Liver (tissue), 9 donors: ENCODE results near the gene FBXO8. TPM values are rescaled to one million over a fixed set of nuclear protein-coding genes. Genes with fewer than 3 reads are reported as not detected.

Source experiments
- DNase-seq: peaks from one replicate; pipeline ENCODE4 v3.0.0-alpha.2; 2017; ENCODE audit warnings: low spot score
- H3K27ac ChIP-seq, 2 donors: one replicate each; pipeline ENCODE4 v1.7.0; 2013; ENCODE audit warnings: inconsistent platforms in 2 of 2, low read length in 2 of 2, control low read depth in 1 of 2, low read depth in 1 of 2, mild to moderate bottlenecking in 1 of 2
- H3K27me3 ChIP-seq, 4 donors: one replicate each; pipeline versions ENCODE4 v1.6.1 to v1.7.0; 2013; ENCODE audit warnings: low read length in 3 of 4, inconsistent platforms in 1 of 4, mild to moderate bottlenecking in 1 of 4, moderate library complexity in 1 of 4; ENCODE audit not compliant: control insufficient read depth in 4 of 4, insufficient read depth in 4 of 4
- H3K36me3 ChIP-seq, 4 donors: one replicate each; pipeline versions ENCODE4 v1.6.1 to v1.7.0; 2013; ENCODE audit warnings: low read length in 3 of 4, mild to moderate bottlenecking in 3 of 4, low read depth in 1 of 4, moderate library complexity in 1 of 4; ENCODE audit not compliant: control insufficient read depth in 4 of 4, insufficient read depth in 3 of 4
- H3K4me1 ChIP-seq, 4 donors: one replicate each; pipeline versions ENCODE4 v1.6.1 to v1.7.0; 2013; ENCODE audit warnings: low read length in 3 of 4, mild to moderate bottlenecking in 3 of 4, moderate library complexity in 1 of 4; ENCODE audit not compliant: control insufficient read depth in 4 of 4, insufficient read depth in 4 of 4
- H3K4me3 ChIP-seq, 3 donors: one replicate each; pipeline versions ENCODE4 v1.6.1 to v1.7.0; 2013; ENCODE audit warnings: low read length in 3 of 3, control low read depth in 1 of 3, low read depth in 1 of 3, mild to moderate bottlenecking in 1 of 3
- H3K9ac ChIP-seq, 2 donors: one replicate each; pipeline ENCODE4 v1.7.0; 2013; ENCODE audit warnings: low read length in 2 of 2, mild to moderate bottlenecking in 2 of 2, moderate library complexity in 2 of 2, control low read depth in 1 of 2, low read depth in 1 of 2
- H3K9me3 ChIP-seq, 4 donors: one replicate each; pipeline versions ENCODE4 v1.6.1 to v1.7.0; 2013; ENCODE audit warnings: low read length in 3 of 4; ENCODE audit not compliant: control insufficient read depth in 4 of 4
- EGR1 ChIP-seq, 2 donors: IDR thresholded peaks; 2 replicates each; pipeline ENCODE4 v1.6.1; 2016 to 2018; ENCODE audit warnings: antibody characterized with exemption in 2 of 2, low read depth in 2 of 2
- FOXA1 ChIP-seq: IDR thresholded peaks from 2 replicates; pipeline ENCODE4 v1.6.1; 2016; ENCODE audit warnings: antibody characterized with exemption
- FOXA2 ChIP-seq: IDR thresholded peaks from 2 replicates; pipeline ENCODE4 v1.6.1; 2016; ENCODE audit warnings: antibody characterized with exemption
- GABPA ChIP-seq, 2 donors: IDR thresholded peaks in 1 of 2; conservative IDR thresholded peaks in 1 of 2; 2 replicates each; pipeline ENCODE4 v1.6.1; 2016; ENCODE audit warnings: antibody characterized with exemption in 2 of 2, mild to moderate bottlenecking in 1 of 2, moderate library complexity in 1 of 2
- HNF4A ChIP-seq, 2 donors: conservative IDR thresholded peaks; 2 replicates each; pipeline ENCODE4 v1.6.1; 2016; ENCODE audit warnings: antibody characterized with exemption in 2 of 2, mild to moderate bottlenecking in 2 of 2
- HNF4G ChIP-seq: IDR thresholded peaks from 2 replicates; pipeline ENCODE4 v1.6.1; 2016; ENCODE audit warnings: antibody characterized with exemption
- JUND ChIP-seq, 2 donors: IDR thresholded peaks; 2 replicates each; pipeline ENCODE4 v1.6.1; 2016; ENCODE audit warnings: antibody characterized with exemption in 2 of 2
- NR2F2 ChIP-seq: IDR thresholded peaks from 2 replicates; pipeline ENCODE4 v1.6.1; 2016; ENCODE audit warnings: antibody characterized with exemption
- RAD21 ChIP-seq, 2 donors: IDR thresholded peaks; 2 replicates each; pipeline ENCODE4 v1.6.1; 2016; ENCODE audit warnings: antibody characterized with exemption in 2 of 2, mild to moderate bottlenecking in 2 of 2
- RXRA ChIP-seq, 2 donors: IDR thresholded peaks; 2 replicates each; pipeline ENCODE4 v1.6.1; 2017 to 2018; ENCODE audit warnings: antibody characterized with exemption in 2 of 2, mild to moderate bottlenecking in 1 of 2
- SP1 ChIP-seq: IDR thresholded peaks from 2 replicates; pipeline ENCODE4 v1.6.1; 2018; ENCODE audit warnings: antibody characterized with exemption, mild to moderate bottlenecking
- TAF1 ChIP-seq: conservative IDR thresholded peaks from 2 replicates; pipeline ENCODE4 v1.6.1; 2016; ENCODE audit warnings: antibody characterized with exemption, mild to moderate bottlenecking
- YY1 ChIP-seq: IDR thresholded peaks from 2 replicates; pipeline ENCODE4 v1.6.1; 2016; ENCODE audit warnings: antibody characterized with exemption, mild to moderate bottlenecking
- WGBS: extraction: QIAGEN DNeasy Blood & Tissue Kit; methylation state at CpG from one replicate; pipeline ENCODE4 v1.1.7; 2013; 5-methylcytosine and 5-hydroxymethylcytosine counted together
- polyA plus RNA-seq, 2 donors: library from polyadenylated mRNA; stranded (reverse) in 1 of 2; unstranded in 1 of 2; fragments of 200-250 nt in 1 of 2; fragments of >200 nt in 1 of 2; fragmentation: Nextera tagmentation in 1 of 2; extraction: Ambion mirVana in 1 of 2; gene quantifications; one replicate each; pipeline versions ENCODE4 v1.2.1 to v1.2.3, GENCODE V29; 2013 to 2015
- total RNA-seq, 2 donors: library from RNA; depleted of rRNA; stranded (reverse); fragments of >200 nt; gene quantifications; one replicate each; pipeline ENCODE4 v1.2.3, GENCODE V29; 2014
- TF ChIP-seq, protein P1 (sequence below): IDR thresholded peaks from 2 replicates; pipeline ENCODE4 v1.6.1; 2016; ENCODE audit warnings: antibody characterized with exemption
- TF ChIP-seq, protein P2 (sequence below): IDR thresholded peaks from 2 replicates; pipeline ENCODE4 v1.6.1; 2016; ENCODE audit warnings: antibody characterized with exemption, mild to moderate bottlenecking
- TF ChIP-seq, protein P3 (sequence below): IDR thresholded peaks from 2 replicates; pipeline ENCODE4 v1.6.1; 2016; ENCODE audit warnings: antibody characterized with exemption
- TF ChIP-seq, protein P4 (sequence below): IDR thresholded peaks from 2 replicates; pipeline ENCODE4 v1.6.1; 2016; ENCODE audit warnings: antibody characterized with exemption
- TF ChIP-seq, protein P5 (sequence below): fragments of 150-350 bp; IDR thresholded peaks from 2 replicates; pipeline ENCODE4 v1.5.1; 2017; ENCODE audit warnings: improper control_type of control experiment, low read depth, low read length; ENCODE audit not compliant: missing input control
- donor health status: healthy.
- donor health status: healthy.
- donor health status: healthy.
- donor health status: healthy.
- donor health status: healthy.

FBXO8 gene
- total and polyA plus RNA-seq, 4 donors, result 15.0 to 56.1 (median 35.1) TPM

DNA sequence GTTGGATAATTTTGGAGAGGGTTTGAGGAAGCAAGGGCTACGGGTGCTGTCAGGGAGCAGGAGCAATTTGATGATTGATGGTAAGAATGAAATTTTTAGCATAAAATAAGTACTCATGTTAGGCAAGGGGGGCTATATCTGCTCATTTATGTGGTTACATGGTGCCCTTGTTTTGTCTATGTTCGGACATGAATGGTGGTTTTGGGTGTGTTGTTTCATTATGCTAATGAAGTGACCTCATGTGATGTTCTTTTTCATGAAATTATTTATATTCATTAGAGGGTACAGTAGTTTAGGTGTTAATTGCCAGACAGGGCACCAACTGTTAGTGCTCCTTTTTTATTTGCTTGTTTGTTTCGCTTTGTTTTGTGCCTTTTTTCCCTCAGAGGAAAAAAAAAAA lies 29.5 kb upstream of the FBXO8 start:
- 96% methylated on average over 3 of the region's 3 CpGs for WGBS
- H3K27ac ChIP-seq, result no peak overlapping the region

More for the DNA sequence above, 29.5 kb upstream of the FBXO8 start:
- Histone ChIP-seq H3K27me3 (no peaks in the 10 kb centered on the region), H3K9me3 (no peaks in the 10 kb centered on the region), H3K4me3 (no peak overlapping the region), H3K4me1 (no peaks in the 10 kb centered on the region), H3K36me3 (peaks cover 2 to 8% (median 6%) of the 10 kb centered on the region in 4 donors), H3K9ac (no peak overlapping the region)
- TF ChIP-seq SP1 (no peak), JUND (IDR thresholded peaks at IDR 0.05) (no peak), HNF4A (conservative IDR thresholded peaks at IDR 0.05) (no peak), FOXA2 (no peak), FOXA1 (no peak), YY1 (no peak), RXRA (IDR thresholded peaks at IDR 0.05) (no peak), GABPA (IDR thresholded peaks at IDR 0.05 in 1 of 2, conservative IDR thresholded peaks at IDR 0.05 in 1 of 2) (no peak), EGR1 (IDR thresholded peaks at IDR 0.05; ENCODE audit: low read depth in 2 of 2) (no peak), TAF1 (no peak), HNF4G (no peak), NR2F2 (no peak), RAD21 (IDR thresholded peaks at IDR 0.05) (no peak)
- TF ChIP-seq, protein P1, sequence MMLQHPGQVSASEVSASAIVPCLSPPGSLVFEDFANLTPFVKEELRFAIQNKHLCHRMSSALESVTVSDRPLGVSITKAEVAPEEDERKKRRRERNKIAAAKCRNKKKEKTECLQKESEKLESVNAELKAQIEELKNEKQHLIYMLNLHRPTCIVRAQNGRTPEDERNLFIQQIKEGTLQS, result no peak
- TF ChIP-seq, protein P2, sequence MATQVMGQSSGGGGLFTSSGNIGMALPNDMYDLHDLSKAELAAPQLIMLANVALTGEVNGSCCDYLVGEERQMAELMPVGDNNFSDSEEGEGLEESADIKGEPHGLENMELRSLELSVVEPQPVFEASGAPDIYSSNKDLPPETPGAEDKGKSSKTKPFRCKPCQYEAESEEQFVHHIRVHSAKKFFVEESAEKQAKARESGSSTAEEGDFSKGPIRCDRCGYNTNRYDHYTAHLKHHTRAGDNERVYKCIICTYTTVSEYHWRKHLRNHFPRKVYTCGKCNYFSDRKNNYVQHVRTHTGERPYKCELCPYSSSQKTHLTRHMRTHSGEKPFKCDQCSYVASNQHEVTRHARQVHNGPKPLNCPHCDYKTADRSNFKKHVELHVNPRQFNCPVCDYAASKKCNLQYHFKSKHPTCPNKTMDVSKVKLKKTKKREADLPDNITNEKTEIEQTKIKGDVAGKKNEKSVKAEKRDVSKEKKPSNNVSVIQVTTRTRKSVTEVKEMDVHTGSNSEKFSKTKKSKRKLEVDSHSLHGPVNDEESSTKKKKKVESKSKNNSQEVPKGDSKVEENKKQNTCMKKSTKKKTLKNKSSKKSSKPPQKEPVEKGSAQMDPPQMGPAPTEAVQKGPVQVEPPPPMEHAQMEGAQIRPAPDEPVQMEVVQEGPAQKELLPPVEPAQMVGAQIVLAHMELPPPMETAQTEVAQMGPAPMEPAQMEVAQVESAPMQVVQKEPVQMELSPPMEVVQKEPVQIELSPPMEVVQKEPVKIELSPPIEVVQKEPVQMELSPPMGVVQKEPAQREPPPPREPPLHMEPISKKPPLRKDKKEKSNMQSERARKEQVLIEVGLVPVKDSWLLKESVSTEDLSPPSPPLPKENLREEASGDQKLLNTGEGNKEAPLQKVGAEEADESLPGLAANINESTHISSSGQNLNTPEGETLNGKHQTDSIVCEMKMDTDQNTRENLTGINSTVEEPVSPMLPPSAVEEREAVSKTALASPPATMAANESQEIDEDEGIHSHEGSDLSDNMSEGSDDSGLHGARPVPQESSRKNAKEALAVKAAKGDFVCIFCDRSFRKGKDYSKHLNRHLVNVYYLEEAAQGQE, result no peak
- TF ChIP-seq, protein P3, sequence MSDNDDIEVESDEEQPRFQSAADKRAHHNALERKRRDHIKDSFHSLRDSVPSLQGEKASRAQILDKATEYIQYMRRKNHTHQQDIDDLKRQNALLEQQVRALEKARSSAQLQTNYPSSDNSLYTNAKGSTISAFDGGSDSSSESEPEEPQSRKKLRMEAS, result no peak
- TF ChIP-seq, protein P4, sequence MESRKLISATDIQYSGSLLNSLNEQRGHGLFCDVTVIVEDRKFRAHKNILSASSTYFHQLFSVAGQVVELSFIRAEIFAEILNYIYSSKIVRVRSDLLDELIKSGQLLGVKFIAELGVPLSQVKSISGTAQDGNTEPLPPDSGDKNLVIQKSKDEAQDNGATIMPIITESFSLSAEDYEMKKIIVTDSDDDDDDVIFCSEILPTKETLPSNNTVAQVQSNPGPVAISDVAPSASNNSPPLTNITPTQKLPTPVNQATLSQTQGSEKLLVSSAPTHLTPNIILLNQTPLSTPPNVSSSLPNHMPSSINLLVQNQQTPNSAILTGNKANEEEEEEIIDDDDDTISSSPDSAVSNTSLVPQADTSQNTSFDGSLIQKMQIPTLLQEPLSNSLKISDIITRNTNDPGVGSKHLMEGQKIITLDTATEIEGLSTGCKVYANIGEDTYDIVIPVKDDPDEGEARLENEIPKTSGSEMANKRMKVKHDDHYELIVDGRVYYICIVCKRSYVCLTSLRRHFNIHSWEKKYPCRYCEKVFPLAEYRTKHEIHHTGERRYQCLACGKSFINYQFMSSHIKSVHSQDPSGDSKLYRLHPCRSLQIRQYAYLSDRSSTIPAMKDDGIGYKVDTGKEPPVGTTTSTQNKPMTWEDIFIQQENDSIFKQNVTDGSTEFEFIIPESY, result no peak
- TF ChIP-seq, protein P5, sequence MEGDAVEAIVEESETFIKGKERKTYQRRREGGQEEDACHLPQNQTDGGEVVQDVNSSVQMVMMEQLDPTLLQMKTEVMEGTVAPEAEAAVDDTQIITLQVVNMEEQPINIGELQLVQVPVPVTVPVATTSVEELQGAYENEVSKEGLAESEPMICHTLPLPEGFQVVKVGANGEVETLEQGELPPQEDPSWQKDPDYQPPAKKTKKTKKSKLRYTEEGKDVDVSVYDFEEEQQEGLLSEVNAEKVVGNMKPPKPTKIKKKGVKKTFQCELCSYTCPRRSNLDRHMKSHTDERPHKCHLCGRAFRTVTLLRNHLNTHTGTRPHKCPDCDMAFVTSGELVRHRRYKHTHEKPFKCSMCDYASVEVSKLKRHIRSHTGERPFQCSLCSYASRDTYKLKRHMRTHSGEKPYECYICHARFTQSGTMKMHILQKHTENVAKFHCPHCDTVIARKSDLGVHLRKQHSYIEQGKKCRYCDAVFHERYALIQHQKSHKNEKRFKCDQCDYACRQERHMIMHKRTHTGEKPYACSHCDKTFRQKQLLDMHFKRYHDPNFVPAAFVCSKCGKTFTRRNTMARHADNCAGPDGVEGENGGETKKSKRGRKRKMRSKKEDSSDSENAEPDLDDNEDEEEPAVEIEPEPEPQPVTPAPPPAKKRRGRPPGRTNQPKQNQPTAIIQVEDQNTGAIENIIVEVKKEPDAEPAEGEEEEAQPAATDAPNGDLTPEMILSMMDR, result no peak
- DNase-seq, result no peak
